Stimulated activated CD8-positive, alpha-beta memory T cell treated with anti-CD3 and anti-CD28 coated beads, Interleukin-15, amount 100 ng/mL, for 1 hour (primary cell): ENCODE results near the gene TAF3.
A peak's percentile ranks its signal among the peaks of the same experiment; 100 is the strongest.
"Not testable (repeated sequence)": the region's sequence is repeated elsewhere in the genome, so short reads cannot be mapped to it uniquely, and the experiment has no call there.

Experiments used
- DNase-seq: peaks from one replicate; pipeline ENCODE4 v3.0.0-alpha.2; 2020; ENCODE audit warnings: low read depth

TAF3 gene

GRCh38 chr10:7818295-7819120, at the start of gene TAF3:
Gene TAF3, plus strand, starts transcription at chr10:7818505. Its CDS starts 205 bp downstream, at chr10:7818710.
- DNase-seq: peak; percentile 88

- DNase-seq: no peak
Measured at GRCh38 chr10:7773845-7774801, 44.2 kb upstream of the TAF3 start.

GRCh38 chr10:7776777-7777176, 41.5 kb upstream of the TAF3 start:
- DNase-seq: no peak

GRCh38 chr10:7782194-7782593, 36.1 kb upstream of the TAF3 start:
- not testable (repeated sequence) for DNase-seq

- no peak for DNase-seq
Measured at GRCh38 chr10:7786430-7786829, 31.9 kb upstream of the TAF3 start.

GRCh38 chr10:7787150-7787856, 31.0 kb upstream of the TAF3 start:
- no peak for DNase-seq

GRCh38 chr10:7787857-7788638, 30.3 kb upstream of the TAF3 start, which contains the start of the genes ATP5F1C and KIN:
Gene ATP5F1C, plus strand, starts transcription at chr10:7788177. Its CDS starts 31 bp downstream, at chr10:7788208.
Gene KIN, minus strand, starts transcription at chr10:7787993. Its CDS starts 60 bp downstream, at chr10:7787933.
- DNase-seq: peak; percentile 95

- DNase-seq: no peak
Measured at GRCh38 chr10:7788639-7789286, 29.5 kb upstream of the TAF3 start.

- no peak for DNase-seq
Measured at GRCh38 chr10:7789390-7789789, 28.9 kb upstream of the TAF3 start.

- DNase-seq: no peak
Measured at GRCh38 chr10:7792541-7792940, 25.8 kb upstream of the TAF3 start.

- no peak for DNase-seq
Measured at GRCh38 chr10:7794251-7795026, 23.9 kb upstream of the TAF3 start.

- no peak for DNase-seq
Measured at GRCh38 chr10:7795605-7796004, 22.7 kb upstream of the TAF3 start.

GRCh38 chr10:7797582-7797981, 20.7 kb upstream of the TAF3 start:
- no peak for DNase-seq

GRCh38 chr10:7802606-7803005, 15.7 kb upstream of the TAF3 start:
- DNase-seq: no peak

GRCh38 chr10:7804216-7804615, 14.1 kb upstream of the TAF3 start:
- DNase-seq: no peak

GRCh38 chr10:7804741-7805140, 13.6 kb upstream of the TAF3 start:
- DNase-seq: no peak

GRCh38 chr10:7808686-7809267, 9.5 kb upstream of the TAF3 start:
- DNase-seq: no peak

- DNase-seq: no peak
Measured at GRCh38 chr10:7810443-7810842, 7.9 kb upstream of the TAF3 start.

GRCh38 chr10:7811000-7811399, 7.3 kb upstream of the TAF3 start:
- DNase-seq: no peak
